Progenitor cell of endocrine pancreas (in vitro differentiated cells): ENCODE results near the gene RRP1B. TPM values are rescaled to one million over a fixed set of nuclear protein-coding genes. Genes with fewer than 3 reads are reported as not detected.

Source experiments
- DNase-seq: peaks from one replicate; pipeline ENCODE4 v3.0.0; 2021; ENCODE audit warnings: low spot score; ENCODE audit not compliant: unreplicated experiment
- H3K27ac Mint-ChIP-seq: 2 replicates; pipeline ENCODE4 v1.8.0; 2021; ENCODE audit warnings: mild to moderate bottlenecking, moderate library complexity, mixed read lengths
- H3K27me3 Mint-ChIP-seq: 2 replicates; pipeline ENCODE4 v1.8.0; 2021; ENCODE audit warnings: mixed read lengths
- H3K36me3 Mint-ChIP-seq: 2 replicates; pipeline ENCODE4 v1.8.0; 2022; ENCODE audit warnings: mixed read lengths; ENCODE audit not compliant: insufficient read depth
- H3K4me1 Mint-ChIP-seq: 2 replicates; pipeline ENCODE4 v1.8.0; 2021; ENCODE audit warnings: low read depth, mixed read lengths
- H3K4me3 Mint-ChIP-seq: 2 replicates; pipeline ENCODE4 v1.8.0; 2021; ENCODE audit warnings: low read depth, mild to moderate bottlenecking, moderate library complexity, mixed read lengths
- H3K9me3 Mint-ChIP-seq: 2 replicates; pipeline ENCODE4 v1.8.0; 2021; ENCODE audit warnings: low read depth, mixed read lengths
- total RNA-seq: library from RNA; stranded (reverse); gene quantifications from 2 replicates; pipeline ENCODE4 v1.2.1, GENCODE V29; 2021
- TF ChIP-seq, protein P1 (sequence below): fragments of 200-600 bp; sonication (generic); IDR thresholded peaks from one replicate; pipeline ENCODE4 v1.5.0; 2021; ENCODE audit warnings: antibody characterized with exemption, mild to moderate bottlenecking; ENCODE audit not compliant: unreplicated experiment

The RRP1B gene
- total RNA-seq, 1 donor from 2014 or later = 38.0 TPM

DNA sequence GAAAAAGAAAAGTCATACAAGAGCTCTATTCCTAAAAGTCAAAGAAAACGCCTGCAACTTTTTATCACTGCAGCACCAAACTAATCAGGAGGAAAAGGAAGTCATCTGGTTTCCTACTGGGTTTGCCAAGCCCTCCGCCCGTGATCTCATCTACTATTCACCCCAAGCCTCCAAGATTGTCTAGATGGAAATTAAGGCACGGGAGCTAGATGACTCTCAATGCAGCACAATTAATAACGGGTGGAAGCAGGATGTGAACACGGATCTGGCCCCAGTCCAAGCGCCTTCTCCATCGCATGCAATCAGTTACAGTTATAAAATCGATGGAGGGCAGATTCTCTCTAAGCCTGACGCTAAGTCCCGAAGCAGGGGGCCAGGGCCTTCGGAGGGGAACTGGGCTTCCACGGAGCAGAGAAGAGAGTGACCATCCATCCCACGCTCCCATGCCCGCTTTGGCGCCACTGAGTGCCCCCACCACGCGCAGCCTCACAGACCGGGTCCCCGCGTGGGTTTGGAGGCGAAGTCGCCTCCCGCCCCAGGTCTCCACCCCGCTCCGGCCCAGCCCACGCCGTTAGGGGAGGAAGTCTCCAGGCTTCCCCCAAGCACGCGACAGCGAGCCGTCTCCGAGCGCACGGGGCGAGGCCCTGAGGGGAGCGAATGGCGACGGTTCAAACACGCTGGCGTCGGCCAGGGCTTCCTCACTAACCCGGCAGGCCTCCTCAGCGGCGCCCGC is 1.8 kb upstream of the RRP1B start:
- H3K27ac Mint-ChIP-seq = peak overlapping the region; percentile 78
- peaks cover 2% of the 10 kb centered on the region for H3K36me3 Mint-ChIP-seq
- H3K4me1 Mint-ChIP-seq = peaks cover 20% of the 10 kb centered on the region
- no peak for DNase-seq
- TF ChIP-seq, protein P1, sequence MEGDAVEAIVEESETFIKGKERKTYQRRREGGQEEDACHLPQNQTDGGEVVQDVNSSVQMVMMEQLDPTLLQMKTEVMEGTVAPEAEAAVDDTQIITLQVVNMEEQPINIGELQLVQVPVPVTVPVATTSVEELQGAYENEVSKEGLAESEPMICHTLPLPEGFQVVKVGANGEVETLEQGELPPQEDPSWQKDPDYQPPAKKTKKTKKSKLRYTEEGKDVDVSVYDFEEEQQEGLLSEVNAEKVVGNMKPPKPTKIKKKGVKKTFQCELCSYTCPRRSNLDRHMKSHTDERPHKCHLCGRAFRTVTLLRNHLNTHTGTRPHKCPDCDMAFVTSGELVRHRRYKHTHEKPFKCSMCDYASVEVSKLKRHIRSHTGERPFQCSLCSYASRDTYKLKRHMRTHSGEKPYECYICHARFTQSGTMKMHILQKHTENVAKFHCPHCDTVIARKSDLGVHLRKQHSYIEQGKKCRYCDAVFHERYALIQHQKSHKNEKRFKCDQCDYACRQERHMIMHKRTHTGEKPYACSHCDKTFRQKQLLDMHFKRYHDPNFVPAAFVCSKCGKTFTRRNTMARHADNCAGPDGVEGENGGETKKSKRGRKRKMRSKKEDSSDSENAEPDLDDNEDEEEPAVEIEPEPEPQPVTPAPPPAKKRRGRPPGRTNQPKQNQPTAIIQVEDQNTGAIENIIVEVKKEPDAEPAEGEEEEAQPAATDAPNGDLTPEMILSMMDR = no peak
- H3K4me3 Mint-ChIP-seq = peak overlapping the region; percentile 7
- H3K9me3 Mint-ChIP-seq = no peaks in the 10 kb centered on the region
- no peaks in the 10 kb centered on the region for H3K27me3 Mint-ChIP-seq

DNA sequence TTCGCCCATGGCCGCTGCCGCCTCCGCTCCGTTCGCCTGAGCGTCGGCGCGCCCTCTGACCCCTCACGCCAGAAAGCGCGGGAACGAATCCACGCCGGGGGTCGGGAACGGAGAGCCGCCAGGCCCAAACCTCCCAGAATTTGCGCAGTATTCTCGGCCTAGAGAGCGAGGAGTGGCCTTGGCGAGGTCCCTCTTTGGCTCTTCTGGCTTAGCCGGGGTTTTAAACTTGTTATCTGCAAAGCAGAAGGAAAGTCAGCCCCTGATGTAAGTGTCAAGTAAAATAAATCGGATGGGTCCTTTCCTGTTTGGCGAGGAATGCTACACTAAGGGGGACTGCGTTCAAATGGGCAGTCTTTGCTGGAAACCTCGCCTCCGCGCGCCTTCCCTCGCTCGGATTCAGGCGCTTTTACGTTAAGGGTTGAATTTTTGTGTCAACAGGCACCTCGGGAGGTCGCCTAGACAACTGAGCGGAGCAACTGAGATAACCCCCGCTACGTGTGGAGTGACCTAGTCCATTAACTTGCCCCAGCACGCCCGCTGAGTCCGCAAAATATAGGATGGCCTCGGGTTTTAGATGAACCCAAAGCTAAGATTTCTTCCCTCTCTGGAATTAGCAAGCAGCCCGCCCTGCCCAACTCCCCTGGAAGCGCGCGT is 1.1 kb upstream of the RRP1B start:
- no peak for DNase-seq
- TF ChIP-seq, protein P1 = no peak
- Mint-ChIP-seq H3K9me3 (no peaks in the 10 kb centered on the region), H3K27me3 (no peaks in the 10 kb centered on the region), H3K27ac (no peak overlapping the region), H3K4me3 (peak overlapping the region; percentile 18), H3K4me1 (peaks cover 20% of the 10 kb centered on the region), H3K36me3 (peaks cover 2% of the 10 kb centered on the region)

DNA sequence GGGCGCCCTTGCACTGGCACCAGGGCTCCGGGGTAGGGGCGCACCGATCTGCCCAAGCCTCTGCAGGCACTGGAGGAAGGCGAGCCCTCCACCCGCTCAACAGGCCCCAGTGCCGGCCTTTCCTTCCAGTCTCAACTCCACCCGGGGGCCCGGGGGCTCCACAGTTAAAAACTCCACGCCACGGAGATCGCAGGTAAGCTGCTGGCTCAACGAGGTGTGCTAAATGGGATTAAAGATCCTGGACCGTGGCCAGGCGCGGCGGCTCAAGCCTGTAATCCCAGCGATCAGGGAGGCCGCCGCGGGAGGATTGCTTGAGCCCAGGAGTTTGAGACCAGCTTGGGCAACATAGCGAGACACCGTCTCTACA is 608 bp upstream of the RRP1B start:
- H3K27me3 Mint-ChIP-seq = no peaks in the 10 kb centered on the region

DNA sequence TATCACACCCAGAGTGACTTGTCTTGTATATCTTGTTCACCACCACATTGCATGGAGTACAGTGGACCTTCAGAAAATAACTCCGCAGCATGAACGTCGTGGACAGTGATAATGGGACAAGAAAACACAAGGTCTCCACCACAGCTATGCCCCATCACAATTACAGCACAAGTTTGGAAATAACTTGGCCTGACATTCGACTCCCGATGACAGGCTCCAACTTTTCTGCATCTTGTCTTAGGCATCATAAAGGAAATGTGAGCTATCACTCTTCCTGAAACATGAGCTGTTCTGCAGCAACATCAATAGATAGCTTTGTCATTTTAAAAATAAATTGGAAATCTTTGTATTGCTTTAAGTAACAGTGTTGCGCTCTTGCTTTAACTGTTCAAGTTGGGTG is 2.9 kb downstream of the RRP1B start:
- Mint-ChIP-seq H3K4me3 (no peak overlapping the region), H3K36me3 (peaks cover 15% of the 10 kb centered on the region), H3K27me3 (no peaks in the 10 kb centered on the region), H3K27ac (no peak overlapping the region), H3K9me3 (no peaks in the 10 kb centered on the region), H3K4me1 (peaks cover 20% of the 10 kb centered on the region)
- TF ChIP-seq, protein P1 = no peak
- no peak for DNase-seq

More for the DNA sequence above, 608 bp upstream of the RRP1B start:
- DNase-seq = no peak
- Mint-ChIP-seq H3K27ac (peak overlapping the region; percentile 92), H3K4me3 (peak overlapping the region; percentile 57), H3K9me3 (no peaks in the 10 kb centered on the region), H3K36me3 (peaks cover 2% of the 10 kb centered on the region), H3K4me1 (peaks cover 20% of the 10 kb centered on the region)
- TF ChIP-seq, protein P1 = no peak

DNA sequence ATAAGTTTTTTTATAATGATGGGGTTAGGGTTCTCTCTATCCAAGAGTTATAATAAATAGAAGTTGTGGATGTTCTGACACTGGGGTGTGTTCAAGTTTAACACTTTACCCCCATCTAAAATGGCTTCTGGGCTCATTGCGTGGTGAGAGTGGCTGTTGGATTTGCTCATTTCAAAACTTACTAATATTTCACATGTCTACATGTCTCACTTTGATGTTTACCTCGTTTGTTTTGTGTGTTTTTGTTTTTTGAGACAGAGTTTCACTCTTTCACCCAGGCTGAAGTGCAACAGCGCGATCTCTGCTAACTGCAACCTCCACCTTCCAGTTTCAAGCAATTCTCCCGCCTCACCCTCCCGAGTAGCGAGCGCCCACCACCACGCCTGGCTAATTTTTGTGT is 3.7 kb downstream of the RRP1B start:
- Mint-ChIP-seq H3K4me1 (peaks cover 20% of the 10 kb centered on the region), H3K4me3 (no peak overlapping the region), H3K36me3 (peaks cover 17% of the 10 kb centered on the region), H3K27ac (no peak overlapping the region), H3K27me3 (no peaks in the 10 kb centered on the region), H3K9me3 (no peaks in the 10 kb centered on the region)
- DNase-seq = no peak
- TF ChIP-seq, protein P1 = no peak
